ENCODE measurements around the gene SNX17.
"Not testable (repeated sequence)": the region's sequence is repeated elsewhere in the genome, so short reads cannot be mapped to it uniquely, and the experiment has no call there.

Gene SNX17

DNA sequence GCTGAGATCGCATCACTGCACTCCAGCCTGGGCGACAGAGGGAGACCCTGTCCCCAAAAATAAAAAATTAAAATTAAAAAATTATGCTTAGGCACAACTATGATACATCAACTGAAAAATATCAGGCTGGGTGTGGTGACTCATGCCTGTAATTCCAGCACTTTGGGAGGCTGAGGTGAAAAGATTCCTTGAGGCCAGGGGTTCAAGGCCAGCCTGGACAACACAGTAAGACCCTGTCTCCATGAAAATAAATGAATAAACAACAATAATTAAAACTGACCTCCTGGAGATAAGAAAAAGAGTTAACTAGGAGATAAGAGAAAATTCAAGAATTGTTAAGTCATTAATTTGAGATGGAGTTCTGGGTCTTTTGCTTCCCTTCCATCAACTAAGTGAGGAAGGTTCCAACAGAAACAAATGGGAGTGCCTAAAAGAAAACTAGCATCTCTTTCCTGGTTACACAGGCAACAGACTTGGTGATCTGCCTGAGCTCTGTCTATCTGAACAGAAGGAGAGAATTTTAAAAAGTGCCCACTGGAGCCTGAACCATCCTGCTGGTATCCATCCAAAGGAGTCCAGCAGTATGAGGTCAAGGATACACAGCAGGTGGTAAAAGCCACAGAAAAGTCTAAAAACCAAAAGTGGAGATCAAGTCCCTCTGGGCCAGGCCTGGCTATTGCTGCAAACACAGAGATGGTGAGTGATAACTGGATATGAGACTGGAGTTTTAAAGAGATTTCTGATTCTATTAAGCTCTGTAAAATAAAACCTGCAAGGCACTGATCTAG lies 30.1 kb downstream of the SNX17 start:
- no peak for DNase-seq (ENCODE audit: low read depth in 2 of 2)

DNA sequence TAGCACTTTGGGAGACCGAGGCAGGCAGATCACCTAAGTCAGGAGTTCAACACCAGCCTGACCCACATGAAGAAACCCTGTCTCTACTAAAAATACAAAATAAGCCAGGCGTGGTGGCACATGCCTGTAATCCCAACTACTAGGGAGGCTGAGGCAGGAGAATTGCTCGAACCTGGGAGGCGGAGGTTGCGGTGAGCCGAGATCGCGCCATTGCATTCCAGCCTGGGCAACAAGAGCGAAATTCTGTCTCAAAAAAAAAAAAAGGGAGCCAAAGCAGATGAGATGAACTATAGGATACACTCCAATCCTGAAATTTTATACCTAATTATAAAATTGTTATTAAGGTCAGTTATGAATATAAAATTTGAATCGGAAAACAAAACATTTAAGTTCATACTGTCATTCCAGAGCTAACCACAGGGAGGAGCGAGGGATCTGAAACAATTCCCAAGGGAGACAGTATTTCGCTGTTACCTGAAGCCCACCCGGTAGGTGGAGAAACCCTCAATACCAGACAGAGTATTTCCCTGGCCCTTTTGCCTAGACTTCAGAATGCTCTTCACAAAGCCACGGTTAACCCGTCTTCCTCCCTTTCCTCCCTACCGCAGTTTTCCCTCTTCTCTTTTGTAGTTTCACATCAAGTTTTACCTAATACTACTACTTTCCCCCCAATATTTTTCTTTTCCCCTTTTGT lies 37.5 kb downstream of the SNX17 start:
- peak in 1 of 2 experiments; percentile 3 for DNase-seq (ENCODE audit: low read depth in 2 of 2)

DNA sequence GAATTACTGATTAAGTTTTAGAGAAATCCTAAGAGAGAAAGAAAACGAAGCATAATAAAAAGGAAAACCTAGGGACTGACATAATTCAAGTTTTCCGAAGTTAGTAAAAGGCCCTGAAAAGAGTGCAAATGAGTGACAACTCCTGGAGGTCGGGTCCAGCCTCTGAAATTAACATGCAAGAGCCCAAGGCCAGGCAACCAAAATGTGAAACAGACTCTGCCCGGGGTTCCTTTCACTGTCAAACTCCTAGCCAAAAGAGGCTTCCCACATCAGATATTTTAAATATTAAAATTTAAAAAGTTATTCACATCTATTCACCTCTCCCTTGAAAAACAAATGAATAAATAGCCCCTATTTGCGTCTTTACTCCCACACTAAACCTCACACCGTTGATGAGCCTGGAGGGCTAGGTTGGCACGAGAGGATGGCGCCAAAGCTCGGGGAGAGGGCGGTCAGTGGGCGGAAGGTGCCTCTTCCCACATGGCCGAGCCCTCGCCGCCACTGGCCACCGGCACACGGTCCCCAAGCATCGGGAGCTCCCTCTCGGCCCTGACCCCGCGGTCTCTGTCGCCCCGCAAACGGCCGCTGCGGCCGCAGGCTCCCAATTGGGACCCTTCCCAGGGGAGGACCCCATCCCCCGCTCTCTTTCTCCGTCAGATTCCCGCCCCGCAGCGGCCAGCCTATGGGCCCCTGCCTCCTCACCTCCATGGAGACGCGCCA lies 38.3 kb downstream of the SNX17 start:
- DNase-seq (ENCODE audit: low read depth in 2 of 2): no peak

DNA sequence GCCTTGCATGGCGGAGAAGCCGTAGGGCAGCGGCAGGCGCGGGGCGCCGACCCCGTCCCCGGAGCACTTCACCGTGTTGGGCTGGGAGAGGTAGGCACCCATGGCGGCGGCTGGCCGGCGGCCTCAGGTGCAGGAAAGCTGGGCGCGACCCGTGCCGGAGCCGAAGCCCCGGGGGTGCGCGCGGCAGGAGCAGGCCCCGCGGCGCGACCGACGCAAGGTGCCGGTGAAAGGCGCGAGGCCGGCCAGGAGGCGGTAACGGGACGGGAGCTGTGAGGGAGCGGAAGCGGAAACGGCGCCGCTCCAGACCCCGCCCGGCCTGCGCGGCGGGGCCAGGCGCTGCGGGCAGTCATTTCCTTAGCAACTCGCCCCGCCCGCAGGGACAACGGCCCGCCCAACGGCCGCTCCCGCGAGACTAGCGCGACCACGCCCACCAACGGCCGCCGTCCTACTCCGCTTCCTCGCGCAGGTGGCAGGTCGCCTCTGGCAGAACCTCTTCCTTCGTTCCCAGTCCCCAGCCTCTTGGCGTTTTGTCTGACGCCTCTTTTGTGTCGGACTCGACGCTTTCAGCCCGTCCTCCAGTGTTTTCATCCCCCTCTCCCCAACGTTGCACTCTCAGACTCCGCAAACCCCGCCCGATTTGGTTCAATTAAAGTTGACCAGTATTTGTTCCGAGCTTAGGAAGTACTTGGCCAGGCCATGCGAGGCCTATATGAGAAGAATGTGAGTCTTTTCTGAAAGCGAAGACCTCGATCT lies 39.1 kb downstream of the SNX17 start, which contains the start of gene PPM1G:
Gene PPM1G (minus strand): TSS at position 271 of the 753 bp plus-strand sequence. CDS start 169 bp downstream, at position 102.
- DNase-seq (ENCODE audit: low read depth in 2 of 2): peak; percentile 68 to 74

DNA sequence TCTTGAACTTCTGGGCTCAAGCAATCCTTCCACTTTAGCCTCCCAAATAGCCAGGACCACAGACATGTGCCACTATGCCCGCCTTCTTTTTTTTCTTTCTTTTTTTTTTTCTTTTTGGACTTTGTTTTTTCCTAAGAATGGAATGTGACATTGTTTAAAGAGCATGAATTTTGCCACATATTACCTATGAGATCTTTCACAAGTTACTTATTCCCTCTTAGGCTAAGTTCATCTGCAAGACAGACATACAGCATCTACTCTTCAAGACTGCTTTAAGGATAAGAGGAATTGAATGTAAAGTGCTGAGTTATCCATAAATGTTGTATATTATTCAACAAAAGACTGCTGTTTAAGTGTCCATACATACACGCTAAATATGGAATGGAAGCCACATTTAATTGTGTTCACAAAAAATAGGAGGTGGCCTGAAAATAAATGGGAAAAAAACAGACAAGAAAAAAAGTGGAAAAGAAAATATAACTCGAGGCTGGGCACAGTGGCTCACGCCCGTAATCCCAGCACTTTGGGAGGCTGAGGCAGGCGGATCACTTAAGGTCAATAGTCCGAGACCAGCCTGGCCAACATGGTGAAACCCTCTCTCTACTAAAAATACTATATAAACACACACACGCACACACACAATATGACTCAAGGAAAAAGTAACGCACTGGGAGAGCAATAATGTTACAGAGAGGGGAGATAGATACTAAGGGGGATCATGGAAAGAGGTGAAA lies 42.2 kb downstream of the SNX17 start:
- DNase-seq (ENCODE audit: low read depth in 2 of 2): no peak

DNA sequence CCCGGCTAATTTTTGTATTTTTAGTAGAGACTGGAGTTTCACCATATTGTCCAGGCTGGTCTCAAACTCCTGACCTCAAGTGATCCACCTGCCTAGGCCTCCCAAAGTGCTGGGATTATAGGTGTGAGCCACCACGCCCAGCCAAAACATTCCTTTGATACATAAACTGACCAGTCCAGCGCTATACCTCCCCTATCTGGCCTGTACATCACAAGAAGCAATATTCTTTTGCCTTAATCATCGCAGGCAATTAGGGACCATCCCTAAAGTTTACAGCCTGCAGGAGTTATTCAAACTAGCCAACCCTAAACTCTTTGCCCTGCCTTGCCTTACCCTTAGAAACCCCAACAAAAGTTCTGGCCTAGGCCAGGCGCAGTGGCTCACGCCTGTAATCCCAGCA lies 45.7 kb downstream of the SNX17 start:
- no peak for DNase-seq (ENCODE audit: low read depth in 2 of 2)

DNA sequence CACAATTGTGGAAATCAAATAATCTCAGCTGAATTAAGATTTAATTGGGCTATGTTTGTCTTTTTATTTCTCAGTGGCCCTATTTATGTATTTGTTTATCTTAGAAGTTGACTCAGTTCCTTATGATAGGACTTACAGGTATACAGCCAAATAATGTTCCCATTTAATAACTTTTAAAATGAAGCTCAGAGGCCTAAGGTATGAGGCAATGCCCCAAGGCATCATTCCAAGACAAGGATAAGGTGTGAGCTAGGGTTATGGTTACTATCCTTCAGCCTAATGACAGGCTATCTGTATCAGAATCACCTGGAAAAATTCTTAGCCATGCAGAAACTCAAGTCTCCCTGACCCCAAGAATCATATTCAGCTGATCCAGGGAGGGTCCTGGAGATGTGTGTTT lies 50.6 kb downstream of the SNX17 start:
- no peak for DNase-seq (ENCODE audit: low read depth in 2 of 2)

DNA sequence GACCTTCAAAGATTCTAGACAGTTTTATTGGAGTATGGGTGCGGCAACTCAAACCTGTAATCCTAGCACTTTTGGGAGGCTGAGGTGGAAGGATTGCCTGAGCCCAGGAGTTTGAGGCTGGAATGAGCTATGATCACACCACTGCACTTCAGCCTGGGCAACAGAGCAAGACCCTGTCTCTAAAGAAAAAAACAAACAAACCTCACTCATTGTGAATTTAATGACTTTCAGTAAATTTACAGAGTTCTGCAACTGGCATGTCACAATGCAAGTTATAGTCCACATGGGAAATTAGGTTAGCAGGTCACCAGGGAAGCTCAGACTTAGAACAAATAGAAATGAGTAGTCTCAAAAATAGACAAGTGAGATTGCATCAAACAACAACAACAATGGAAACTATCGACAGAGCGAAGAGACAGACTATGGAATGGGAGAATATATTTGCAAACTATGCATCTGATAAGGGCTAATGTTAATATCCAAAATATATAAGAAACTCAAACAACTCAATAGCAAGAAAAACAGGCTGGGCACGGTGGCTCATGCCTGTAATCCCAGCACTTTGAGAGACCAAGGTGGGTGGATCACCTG lies 51.3 kb downstream of the SNX17 start:
- DNase-seq (ENCODE audit: low read depth in 2 of 2): no peak

DNA sequence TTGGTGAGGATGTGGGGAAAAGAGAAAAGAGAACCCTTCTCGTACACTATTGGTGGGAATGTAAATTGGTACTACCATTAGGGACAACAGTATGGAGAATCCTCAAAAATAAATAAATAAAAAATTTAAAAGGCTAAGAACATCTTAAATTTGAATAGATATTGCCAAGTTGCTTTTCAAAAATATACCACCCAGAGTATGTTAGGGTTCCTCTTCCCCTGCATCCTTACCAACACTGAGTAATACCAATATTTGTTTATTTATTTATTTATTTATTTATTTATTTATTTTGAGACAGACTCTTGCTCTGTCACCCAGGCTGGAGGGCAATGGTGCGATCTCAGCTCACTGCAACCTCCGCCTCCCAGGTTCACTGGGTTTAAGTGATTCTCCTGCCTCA lies 52.5 kb downstream of the SNX17 start:
- no peak for DNase-seq (ENCODE audit: low read depth in 2 of 2)

DNA sequence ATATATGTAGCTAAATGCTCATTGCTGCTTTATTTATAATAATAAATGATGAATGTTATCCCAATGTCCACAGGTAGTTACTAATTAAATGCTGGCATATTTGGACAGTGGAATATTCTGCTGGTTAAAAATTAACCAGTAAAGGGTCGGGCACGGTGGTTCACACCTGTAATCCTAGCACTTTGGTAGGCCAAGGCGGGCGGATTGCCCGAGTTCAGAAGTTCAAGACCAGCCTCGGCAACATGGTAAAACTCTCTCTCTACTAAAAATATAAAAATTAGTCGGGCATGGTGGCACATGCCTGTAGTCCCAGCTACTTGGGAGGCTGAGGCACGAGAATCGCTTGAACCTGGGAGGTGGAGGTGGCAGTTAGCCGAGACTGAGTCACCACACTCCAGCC lies 54.6 kb downstream of the SNX17 start:
- DNase-seq (ENCODE audit: low read depth in 2 of 2): not testable (repeated sequence)
